Activated CD8-positive, alpha-beta memory T cell treated with anti-CD3 and anti-CD28 coated beads, Interleukin-2, amount 50 U/mL, for 48 hours (primary cell): ENCODE measurements around the gene ASPHD2.
"Not testable (repeated sequence)": the region's sequence is repeated elsewhere in the genome, so short reads cannot be mapped to it uniquely, and the experiment has no call there.

ENCODE experiments used
- DNase-seq: peaks from one replicate; pipeline ENCODE4 v3.0.0-alpha.2; 2020

Gene ASPHD2

DNA sequence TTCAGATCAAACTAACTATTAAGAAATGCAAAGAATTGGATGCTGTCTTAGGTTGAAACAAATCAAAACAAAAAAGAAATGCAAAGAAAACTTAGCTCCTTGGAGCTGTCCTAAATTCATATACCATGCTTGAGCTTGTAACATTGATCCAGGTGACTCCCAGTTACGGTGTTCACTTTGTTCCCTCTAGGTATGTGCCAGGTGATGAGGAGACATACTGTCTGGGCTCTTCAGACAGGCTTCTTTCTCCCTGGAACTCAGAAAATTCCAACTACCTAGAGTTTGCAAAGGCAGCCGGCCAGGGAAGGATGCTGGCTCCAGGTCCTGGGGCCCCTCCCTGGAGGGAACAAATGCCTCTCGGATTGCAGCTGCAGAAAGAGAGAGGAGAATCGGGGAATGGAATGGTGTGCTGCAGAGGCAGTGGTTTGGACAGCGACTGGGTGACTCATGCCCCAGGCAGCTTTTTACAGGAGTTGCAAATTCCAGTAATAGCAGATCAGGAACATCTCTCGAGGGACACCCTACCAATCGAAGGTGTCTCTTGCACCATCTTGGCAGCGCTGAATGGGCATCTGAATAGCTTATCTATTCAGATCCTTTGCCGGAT is 12.3 kb upstream of the ASPHD2 start:
- no peak for DNase-seq

DNA sequence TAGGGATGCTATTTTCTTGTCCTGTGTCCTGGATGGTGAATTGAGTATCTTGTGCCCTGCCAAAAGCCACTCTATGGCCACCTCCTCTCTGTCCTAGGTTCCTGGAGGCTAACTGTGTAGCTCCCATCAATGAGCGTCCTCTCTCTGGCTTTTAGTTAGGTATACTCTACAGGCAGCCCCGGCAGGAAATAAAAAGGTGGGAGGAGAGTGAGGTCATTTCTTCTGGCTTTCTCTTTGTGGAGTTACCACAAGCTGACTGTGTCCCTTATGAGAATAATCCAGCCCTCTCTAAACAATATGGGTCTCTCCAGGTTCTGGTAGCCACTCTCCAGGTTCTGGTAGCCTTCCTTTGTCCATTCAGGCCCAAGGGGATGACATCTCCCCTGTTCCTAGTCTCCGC is 11.7 kb upstream of the ASPHD2 start:
- no peak for DNase-seq

DNA sequence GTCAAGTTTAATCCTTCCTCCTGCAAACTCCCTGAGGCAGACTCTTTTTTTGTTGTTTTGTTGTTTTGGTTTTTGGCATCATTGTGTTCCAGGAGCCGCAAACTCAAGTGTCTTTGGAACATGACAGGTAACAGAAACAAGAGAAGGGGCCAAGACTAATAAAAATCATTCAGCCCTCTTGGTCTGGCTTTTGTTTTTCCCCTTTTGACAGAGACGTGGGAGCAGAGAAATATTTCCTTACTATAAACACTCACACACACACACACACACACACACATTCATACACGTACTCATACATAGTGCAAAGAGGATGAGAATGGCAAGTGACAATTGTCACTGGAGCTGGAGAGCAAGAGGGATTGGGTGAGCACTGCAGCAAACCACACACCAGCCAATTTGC is 10.4 kb upstream of the ASPHD2 start:
- no peak for DNase-seq

DNA sequence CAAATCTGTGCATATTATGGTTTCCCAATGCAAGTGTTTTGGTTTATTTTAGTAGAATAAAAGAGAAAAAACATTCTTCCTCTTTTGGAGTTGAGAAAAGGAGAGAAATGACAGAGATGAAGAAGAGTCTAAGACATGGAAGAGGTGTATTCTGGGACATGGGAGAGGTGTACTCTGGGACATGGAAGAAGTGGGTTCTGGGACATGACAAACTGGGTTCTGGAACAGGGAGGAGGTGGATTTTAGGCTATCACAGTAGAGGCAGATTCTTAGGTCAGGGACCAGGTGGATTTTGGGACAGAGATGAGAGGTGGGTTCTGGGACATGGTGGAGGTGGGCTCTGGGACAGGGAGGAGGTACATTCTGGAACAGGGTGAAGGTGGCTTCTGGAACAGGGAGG is 2.1 kb upstream of the ASPHD2 start:
- DNase-seq: no peak

DNA sequence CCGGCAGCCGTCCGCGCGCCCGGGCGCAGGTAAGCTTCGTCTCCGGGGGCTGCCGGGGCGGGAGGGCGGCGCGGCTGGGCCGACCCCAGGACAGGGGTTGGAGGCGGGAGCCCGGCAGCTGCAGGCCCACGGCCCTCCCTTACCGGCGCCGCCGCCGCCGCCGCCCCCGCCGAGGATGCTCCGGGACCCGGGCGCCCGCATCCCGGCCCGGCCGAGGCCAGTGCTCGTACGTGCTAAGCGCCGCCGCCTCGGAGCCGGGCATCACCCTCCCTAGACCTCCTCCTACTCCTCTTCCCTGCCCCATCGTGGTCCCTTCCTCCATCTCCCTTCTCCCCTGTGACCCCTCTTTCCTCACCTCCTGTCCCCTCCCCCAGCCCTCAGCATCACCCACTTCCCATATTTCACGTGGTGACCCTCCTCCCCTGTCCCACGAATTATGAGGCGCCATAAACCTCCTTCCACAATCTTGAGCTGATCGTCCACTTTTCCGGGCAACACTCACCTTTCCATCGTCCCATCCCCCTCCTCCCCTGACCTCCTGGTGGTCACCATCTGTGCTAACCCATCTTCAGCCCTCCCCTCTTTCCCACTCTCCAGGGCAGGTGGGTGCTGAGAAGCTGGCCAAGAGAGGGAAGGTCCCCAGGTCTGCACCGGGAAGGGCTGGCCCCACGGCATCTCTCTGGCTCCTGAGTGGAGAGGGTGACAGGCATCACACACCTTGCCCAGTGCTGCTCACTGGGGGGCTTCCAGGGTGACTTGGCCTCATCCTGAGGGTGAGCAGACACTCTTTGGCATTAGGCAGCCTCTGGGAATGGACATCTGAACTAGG is 612 bp downstream of the ASPHD2 start:
- no peak for DNase-seq

DNA sequence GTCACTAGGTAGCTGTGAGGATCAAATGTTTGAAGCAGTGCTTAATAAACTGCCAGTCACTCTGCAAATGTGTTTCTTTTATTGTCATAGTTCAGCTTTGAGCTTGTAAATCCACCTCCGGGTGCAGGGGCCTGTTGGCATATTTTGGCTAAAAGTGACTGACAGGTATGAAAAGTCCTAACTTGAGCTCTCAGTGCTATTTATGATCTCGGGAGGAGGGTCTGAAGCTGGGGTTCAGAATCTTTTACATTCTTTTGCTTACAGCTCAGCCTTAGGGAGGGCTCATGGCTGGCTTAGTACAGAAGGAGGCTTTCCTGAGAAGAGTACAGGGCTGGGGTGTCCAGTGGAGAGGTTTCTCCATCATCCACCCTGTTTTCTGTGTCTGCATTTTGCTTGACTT is 1.5 kb downstream of the ASPHD2 start:
- DNase-seq: no peak

DNA sequence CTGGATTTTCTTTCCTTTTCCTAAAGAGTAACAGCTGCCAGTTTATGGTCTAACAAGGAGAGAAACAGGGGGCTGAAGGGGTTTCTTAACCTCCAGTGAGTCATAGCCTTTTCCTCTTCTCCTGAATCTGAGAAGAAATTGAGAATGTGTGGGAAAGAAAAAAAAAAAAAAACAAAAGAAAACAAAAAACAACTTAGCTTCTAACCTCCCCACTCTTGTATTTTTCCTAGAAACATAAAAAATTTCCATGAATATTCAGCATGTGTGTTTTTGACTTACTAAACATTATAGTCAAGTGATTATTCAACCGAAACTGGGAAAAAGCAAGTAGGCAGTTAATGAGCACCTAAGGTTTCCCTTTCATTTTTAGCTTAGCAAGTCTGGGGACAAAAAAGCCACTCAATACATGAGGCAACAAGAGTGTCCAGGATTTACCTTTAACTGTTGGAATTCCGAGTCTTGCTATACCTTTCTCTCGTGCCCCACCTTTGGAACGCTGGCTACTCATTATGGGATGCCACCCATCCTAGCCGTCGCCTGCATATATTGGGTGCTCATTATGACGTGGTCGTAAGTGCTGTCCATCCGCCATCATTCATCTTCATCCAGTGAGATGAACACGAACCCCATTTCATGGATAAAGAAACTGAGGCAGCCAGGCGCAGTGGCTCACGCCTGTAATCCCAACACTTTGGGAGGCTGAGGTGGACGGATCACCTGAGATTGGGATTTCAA is 2.4 kb downstream of the ASPHD2 start:
- no peak for DNase-seq

DNA sequence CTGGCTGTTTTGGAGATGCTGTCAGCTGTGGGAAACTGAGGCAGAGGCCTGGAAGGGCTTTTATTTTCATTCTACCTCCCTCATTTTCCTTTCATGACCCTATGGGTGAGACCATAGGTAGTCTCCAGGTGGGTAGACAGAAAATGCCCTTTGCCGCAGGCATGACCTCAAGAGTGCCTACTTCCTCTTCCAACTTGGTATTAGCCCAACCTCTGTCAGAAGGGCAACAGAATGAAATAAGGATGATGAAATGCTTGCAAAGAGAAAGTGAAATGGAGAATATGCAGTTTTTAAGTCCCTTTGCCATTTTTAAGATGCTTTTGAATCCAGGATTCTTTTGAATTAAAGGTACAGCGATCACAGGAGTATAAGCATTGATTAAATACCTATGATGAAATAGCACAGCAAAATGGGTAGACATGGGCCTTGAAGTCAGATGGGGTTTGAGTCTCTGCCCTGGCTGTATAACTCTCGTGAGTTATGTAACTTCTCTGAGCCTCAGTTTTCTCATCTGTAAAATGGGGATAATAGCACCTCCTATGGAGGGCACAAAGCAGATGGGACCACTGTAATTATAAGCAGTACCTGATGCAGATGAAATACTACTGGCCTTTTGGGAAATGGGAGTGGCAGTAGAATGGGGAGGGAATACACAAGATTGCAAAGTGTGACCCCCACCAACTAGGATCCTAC is 3.7 kb downstream of the ASPHD2 start:
- no peak for DNase-seq

DNA sequence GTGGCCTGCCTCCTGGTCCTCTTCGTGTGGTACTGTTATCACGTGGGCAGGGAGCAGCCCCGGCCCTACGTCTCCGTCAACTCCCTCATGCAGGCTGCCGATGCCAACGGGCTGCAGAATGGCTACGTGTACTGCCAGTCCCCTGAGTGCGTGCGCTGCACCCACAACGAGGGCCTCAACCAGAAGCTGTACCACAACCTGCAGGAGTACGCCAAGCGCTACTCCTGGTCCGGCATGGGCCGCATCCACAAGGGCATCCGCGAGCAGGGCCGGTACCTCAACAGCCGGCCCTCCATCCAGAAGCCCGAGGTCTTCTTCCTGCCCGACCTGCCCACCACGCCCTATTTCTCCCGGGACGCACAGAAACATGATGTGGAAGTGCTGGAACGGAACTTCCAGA is 4.7 kb downstream of the ASPHD2 start:
- DNase-seq: no peak

DNA sequence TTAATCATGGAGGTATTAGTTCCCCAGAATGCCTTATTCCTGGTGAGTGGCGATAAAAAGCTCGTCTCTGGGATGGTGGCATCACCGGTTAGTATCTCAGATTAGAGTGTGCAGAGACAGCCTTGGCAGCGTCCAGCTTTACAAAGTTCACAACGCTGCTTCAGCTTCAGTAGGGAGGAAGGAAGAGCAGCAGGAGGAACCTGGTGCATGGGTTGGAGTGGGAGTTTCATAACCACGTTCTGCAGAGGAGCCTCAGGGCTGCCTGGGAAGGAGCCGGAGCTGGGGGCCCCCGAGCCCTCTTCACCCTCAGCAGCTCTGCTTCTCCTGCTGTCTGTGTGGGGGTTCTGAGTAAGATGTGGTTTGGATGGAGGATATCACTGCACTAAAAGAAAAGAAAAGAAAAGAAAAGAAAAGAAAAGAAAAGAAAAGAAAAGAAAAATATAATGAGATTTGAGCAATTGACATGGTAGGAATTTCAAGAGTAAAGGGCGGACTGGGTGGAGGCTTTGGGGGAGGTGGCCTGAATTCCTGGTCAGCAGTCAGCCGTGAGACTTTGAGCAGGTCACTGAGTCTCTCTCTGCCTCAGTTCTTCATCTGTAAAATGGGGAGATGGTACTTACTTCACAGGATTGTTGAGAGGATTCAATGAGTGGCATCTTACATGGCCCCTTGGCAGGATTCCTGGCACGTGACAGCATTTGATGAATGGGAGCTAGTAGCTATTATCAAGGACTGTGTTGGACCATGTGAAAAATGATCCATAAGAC is 6.5 kb downstream of the ASPHD2 start:
- DNase-seq: no peak

DNA sequence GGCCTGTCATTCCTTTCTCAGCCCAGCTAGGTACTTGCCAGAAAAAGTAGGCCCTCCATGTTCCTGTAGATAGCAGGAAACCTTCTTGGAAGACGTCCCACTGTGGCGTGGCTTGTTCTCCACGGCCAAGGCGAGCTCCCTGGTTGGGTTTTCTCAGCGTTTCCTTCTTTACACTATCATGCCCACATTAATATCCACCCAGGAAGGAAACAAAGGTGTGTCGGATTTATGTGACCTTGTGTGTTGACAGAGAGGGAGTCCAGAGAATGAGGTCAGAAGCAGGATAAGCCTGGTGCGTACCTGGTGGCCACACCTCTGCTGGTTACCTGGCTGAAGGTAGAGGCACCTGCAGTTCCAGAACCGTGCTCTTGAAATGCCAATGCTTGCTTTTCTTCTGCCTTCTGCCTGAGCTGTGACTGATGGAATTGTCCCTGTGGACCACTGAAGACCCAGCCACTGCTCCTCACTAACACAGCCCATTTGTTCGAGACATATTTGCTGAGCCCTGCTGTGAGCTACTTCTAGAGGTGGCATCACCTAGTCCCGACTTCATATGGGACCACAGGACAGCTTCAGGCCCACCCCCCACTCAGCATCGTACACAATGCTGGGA is 7.9 kb downstream of the ASPHD2 start:
- no peak for DNase-seq

DNA sequence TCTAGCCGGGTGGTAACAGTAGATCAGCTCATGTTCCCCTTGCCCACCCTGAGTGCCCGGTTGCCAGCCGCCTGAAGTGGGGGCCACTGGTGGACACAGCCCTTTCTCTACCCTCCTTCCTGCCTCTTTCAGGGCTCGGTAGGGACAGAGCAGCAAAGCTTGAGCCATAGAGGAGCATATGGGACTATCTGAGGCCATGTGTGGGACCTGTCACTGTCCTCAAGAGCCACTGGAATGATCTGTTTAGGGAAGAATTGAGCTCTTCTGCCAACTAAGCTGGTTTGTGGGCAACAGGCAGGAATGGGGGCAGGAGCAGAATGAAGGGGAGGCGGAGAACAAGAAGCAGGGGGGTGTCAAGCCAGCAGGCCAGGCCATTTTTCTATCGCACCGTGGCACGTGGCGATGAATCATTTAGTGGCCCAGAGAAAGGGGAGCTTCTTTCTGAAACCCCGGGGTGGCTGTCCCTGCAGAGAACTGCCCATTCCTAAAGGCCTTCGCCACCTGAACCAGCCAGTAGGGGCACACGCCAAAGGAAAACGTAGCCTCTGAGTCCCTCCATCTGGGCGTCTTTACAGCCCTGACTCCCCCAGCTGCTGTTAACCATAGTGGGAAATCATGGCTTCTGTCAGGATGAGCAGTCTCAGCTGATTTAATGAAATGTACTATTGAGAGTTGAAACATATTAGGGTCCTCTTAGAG is 8.8 kb downstream of the ASPHD2 start:
- DNase-seq: no peak

DNA sequence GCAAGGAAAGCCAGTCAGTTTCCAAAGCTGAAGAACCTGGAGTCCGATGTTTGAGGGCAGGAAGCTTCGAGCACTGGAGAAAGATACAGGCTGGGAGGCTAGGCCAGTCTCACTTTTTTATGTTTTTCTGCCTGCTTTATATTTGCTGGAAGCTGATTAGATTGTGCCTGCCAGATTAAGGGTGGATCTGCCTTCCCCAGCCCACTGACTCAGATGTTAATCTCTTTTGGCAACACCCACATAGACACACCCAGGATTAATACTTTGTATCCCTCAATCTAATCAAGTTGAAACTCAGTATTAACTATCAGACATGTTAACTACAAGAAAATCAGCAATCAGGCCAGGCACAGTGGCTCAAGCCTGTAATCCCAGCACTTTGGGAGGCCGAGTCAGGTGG is 9.7 kb downstream of the ASPHD2 start:
- not testable (repeated sequence) for DNase-seq

DNA sequence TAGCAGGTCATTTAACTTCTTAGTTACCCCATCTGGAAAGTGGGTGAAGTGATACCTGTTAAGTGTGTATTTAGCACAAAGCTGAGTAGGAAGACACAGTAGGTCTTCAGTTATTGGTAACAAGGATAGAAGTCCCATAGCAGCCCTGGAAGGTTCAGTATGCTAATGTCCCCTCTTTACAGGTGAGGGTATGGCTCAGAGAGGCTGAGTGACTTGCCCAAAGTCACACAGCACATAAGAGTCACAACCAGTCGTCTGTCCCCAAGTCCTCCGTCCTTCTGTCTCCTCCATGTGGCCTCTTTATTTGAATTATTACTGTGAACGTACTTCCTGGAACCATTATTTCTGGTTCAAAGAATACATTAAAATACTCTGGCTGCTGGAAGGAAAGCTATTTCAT is 10.5 kb downstream of the ASPHD2 start:
- no peak for DNase-seq

DNA sequence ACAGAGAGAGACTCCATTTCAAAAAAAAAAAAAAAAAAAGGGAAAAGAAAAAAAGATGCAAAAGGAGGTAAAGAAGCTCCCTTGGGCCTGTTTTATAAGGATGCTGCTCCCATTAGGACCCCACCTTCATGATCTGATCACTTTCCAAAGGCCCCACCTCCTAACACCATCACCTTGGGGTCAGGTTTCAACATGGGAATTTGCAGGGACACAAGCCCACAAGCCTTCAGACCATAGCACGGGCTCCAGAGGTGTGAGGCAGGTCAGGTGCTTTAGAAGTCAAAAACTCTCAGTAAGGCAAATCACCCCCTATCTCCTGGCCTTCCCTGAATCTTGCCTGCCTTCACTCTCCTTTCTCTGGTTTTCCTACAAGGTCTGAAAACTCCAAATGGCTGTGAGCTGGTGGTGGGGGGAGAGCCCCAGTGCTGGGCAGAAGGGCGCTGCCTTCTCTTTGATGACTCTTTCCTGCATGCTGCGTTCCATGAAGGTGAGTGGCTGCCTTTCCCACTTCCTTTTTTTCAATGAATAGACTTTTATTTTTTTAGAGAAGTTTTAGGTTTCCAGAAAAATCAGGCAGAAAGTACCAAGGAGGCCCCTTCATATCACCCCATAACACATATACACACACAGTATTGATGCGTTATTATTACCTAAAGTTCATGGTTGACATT is 13.2 kb downstream of the ASPHD2 start:
- DNase-seq: no peak

DNA sequence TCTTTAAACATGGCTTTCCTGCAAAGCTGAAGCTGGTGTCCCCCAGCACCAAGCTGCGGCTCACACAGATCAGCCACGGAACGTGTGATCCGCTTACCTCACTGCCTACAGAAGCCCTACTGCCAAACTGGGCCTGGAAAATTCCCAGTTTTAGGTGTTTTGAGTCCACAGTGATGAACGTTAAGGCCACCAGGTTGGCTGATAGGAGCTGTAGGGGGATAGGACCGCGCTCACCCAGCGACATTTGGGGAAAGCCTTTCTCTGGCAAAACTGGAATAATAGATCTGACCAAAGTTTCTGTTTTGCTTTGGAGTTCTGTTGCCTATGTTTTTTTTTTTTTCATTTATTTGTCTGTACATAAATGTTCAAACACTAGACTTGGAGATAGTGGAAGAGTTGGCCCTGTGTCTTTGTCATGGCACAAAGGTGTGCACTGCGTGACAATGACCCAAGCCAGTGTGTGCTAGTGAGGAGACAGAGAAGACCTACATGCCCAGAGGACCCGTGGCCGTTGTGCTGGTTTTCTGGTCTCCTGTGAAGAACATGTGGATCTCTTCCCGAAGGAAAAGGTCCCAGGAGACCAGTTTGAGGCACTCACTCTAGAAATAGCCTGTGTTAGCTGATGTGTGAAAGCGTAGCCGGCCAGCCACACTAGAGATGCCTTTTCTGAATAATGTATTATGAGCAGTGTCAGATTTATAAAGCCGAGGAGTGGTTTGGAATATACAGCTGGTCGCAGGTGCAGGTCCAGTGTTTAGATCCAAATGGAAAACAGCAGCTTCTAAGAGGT is 15.0 kb downstream of the ASPHD2 start:
- no peak for DNase-seq

DNA sequence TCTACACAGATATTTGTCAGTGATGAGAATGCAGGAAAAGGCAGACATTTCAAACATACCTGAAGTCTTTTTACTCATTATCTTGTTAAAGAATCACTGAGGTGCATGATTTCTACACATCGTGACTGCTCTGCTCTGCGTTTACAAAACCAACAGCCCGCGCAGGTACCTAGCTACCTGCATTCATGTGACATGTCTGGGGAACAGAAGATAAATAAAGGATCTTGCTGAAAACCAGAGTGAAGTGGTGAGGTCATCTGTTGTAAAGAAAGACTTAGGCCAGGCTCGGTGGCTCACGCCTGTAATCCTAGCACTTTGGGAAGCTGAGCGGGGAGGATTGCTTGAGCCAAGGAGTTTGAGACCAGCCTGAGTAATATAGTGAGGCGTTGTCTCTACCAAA is 15.7 kb downstream of the ASPHD2 start:
- DNase-seq: no peak

DNA sequence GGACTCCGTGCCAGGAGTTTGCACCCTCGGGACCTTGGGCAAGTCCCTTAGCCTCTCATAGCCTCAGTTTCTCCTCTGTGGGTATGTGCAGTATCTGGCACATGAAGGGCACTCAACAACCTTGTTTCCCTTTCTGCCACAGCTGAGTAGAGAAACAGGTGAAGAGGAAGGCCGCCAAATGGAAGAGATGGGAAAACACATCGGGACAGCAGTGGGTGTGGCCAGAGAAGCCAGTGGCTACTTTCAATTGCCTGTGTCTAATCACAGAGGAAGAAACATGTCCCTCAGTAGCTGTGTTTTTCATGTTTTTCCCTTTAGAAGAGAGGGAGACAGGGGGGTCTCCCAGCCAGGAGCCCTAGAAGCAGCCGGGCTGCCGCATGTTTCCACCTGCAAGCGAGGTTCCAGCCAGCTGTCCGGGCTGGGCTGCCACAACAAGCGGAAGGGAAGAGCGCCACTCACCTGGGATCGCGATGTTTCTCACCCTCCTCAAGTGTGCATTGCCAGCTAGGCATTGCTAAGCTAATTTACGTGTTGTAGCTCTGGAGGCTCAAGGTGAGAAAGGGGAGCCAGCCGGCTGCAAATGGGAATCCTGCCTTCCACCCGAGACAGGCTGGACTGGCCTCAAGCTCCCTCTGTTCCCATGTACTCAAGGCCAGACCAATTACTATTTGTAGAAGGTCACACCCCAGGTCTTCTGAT is 16.7 kb downstream of the ASPHD2 start:
- DNase-seq: no peak

DNA sequence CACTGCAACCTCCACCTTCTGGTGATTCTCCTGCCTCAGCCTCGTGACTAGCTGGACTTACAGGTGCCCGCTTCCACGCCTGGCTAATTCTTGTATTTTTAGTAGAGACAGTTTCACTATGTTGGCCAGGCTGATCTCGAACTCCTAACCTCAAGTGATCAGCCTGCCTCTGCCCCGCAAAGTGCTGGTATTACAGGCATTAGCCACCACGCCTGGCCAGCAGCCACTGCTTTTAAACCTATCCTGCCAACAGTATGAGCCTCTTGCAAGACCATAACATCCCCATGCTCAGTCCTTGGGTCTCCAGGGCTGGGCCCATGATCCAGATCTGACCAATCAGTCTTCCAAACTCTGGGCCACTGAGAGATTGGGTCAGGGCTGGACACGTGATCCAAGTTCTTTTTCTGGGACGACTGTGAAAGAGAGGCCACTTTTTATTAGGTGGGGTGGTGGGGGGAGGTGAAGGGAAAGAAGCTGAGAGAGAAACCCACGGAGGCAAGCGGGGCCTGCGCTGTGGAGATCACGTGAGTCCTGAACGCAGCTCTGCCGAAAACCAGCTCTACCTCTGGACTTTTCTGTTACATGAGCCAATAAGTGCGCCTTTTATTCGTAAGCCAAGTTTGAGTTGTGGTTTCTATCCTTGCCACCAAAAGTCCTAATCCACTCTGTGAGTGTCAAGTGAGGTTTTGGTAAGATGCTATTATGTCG is 17.9 kb downstream of the ASPHD2 start:
- DNase-seq: no peak
